GM21717 (cell line): ENCODE results near the gene FAAP20.

ENCODE experiments used
- ATAC-seq: cut with Tn5 transposase; IDR thresholded peaks from one replicate; pipeline ENCODE4 v1.9.1; 2021; ENCODE audit warnings: mild to moderate bottlenecking, moderate library complexity; ENCODE audit not compliant: unreplicated experiment

The FAAP20 gene

DNA sequence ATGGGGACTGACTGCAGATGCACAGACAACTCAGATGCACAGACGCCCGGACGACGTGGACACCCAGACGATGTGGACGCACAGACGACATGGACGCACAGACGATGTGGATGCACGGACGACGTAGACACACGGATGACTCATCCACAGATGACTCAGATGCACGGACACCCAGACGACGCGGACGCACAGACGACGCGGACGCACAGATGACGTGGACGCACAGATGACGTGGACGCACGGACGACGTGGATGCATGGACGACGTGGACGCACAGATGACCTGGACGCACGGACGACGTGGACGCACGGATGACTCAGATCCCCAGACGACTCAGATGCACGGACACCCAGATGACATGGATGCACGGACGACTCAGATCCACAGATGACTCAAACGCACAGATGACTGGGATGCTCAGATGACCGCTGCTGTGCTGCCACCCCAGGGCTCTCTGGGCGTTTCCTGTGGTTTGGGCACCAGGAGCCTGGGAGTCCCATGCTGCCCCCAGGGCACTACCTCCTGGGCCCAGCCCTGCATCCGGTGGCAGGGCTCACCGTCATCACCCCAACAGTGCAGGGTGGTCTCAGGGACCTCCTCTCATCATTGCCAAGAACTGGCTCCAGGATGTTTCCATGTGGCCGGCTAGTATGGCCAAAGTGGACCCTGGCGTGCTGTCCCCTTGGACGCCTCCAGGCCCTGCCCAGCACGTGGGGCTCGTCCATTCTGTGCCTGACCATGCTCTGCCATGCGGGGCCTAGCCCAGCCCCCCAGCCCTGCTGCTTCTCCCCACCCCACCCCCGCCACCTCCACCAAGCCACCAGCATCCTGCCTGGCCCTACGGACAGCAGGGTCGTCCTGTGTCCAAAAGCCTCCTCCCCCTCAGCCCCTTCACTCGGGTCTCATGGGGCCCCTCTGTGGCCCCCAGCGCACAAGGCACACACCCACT, 14.0 kb downstream of the FAAP20 start:
- no peak for ATAC-seq

DNA sequence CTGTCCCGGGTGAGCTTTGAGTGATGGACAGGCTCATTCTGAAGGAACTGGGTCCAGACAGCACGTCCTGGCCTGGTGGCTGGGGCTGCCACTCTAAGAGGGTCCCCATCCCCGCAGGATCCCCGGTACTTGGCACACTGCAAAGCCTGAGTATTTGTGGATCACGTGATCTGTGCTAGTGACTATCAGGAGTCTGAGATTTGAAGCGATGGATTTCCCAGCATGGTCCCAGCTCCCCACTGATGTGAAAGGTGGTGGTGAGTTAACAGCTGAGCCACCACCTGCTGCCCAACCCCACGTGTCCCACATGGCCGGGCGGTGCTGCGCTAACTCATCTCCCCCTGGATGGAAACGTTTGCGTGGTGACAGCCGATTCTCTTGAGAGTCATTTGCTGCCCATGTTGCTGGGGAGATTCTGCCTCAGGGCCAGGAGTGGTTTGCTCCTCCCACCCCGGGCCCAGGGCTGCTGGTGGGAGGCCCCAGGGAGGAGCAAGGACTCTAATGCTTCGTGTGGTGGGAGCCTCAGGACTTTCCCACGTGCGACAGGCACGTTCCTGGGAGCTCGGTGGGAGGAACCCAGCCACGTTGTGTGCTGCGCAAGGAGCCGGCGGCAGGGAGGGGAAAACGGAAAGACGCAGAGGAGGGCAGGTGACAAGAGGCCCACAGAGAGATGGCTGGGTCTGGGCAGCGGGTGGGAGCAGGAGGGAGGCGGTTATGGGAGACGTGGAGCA, 15.1 kb downstream of the FAAP20 start:
- no peak for ATAC-seq

DNA sequence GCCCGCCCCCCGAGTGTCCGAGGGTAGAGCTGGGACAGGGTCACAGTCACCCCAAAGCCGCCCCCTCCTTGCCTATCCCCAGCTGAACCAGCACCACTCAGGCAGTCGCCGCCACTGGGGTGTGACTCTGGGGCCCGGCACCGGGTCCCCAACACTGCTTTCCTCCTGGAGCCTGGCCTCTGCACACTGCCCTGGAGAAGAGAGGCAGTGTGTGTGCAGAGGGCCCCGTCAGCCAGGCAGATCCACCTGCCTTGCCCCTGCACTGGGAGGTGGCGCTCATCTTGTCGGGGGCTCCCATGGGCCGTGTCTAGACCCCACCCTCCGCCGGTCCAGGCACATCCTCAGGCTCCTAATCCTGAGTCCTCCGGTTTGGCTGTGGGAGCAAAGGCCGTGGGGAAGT, 15.7 kb downstream of the FAAP20 start:
- ATAC-seq: no peak

DNA sequence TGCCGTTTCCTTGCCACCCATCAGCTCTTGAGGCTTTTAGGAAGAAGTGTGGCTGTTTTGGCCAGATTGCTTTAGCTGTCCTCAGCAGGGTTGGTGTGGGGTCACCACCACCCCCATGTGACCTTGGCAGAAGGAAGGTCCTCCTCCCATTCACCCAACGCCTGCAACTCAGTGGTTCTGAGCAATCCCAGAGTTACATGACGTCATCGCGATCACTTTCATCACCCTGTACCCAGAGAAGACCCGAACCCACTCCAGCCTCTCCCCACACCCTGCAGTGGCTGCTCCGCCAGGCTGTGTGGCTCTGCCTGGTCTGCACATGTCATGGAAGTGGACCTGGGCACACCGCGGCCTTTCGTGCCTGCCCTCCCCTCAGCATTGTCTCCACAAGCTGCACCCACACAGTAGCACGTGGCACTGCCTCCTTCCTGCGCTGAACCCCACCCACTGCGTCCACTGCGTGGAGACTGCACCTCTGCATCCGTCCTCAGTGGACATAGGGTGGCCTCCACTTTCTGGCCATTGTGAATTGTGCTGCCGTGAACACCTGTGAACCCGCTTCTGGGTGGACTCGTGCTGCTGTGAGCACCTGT, 16.5 kb downstream of the FAAP20 start:
- ATAC-seq: no peak

DNA sequence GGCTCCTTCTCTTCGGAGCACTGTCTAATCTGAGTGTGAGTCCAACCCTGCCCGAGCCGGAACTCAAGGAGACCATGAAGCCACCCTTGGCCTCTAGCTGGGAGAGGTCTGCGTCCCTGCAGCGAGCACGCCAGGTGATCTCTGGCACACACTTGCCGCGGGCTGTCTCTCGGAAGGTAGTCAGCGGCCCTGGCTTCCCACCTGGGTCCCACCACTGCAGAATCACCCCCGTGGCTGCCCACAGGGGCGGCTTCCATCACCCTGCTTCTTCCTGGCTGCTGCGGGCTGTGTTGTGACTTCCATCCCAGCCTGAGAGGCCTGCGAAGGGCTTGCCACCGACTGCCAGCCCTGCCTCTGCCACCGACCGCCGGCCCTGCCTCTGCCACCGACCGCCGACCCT, 17.0 kb downstream of the FAAP20 start:
- no peak for ATAC-seq

DNA sequence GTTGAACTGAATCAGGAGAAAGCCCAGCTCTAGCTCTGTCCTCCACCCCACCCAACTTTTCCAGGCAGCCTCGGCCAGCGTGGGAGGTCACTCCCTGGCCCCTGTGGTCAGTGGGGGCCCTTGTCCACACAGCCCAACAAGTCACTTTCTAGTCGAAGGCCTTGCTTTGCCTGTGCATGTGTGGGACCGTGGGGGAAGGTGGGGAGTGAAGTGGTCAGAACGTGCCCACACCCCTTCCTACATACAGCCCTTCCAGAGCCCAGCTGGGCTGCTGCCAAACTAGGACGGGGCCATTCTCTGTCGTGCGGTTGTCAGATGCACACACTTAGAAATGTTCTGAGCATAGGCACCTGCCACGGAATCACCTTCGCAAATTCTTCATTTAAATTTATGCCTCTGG, 18.0 kb downstream of the FAAP20 start:
- ATAC-seq: no peak

DNA sequence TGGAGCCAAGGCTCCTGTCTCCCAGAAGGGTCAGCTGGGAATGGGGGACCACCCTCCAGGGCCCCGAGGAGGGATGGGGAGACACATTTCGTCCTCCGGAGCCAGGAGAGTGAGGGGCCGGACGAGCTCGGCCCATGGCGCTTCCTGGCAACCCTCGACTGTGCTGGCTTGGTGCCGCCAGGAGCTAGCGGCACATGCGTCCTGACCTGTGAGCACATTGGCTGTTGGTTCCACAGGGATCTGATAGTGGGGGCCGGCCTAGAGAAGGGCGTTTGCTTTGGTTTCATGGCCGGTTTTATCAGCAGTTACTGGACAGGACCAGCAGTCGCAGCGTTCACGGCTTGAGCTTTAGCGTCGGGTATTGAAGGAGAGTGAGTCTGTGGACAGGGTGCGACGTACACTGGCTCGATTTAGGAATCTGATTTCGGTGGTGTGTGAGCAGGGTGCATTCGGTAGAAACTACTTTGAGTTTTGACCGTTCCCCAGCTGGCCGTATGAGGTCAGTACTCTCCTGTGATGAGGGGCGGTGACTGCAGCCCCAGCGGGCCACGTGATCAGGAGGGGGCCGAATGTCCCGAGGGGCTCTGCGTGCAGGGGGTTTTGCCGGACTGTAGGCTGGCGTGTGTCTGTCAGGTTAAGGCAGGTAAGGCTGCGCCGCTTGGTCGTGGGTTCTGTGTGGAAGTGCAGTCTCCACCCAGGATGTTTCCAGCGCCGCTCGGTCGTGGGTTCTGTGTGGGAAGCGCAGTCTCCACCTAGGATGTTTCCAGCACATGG, 18.7 kb downstream of the FAAP20 start:
- ATAC-seq: no peak

DNA sequence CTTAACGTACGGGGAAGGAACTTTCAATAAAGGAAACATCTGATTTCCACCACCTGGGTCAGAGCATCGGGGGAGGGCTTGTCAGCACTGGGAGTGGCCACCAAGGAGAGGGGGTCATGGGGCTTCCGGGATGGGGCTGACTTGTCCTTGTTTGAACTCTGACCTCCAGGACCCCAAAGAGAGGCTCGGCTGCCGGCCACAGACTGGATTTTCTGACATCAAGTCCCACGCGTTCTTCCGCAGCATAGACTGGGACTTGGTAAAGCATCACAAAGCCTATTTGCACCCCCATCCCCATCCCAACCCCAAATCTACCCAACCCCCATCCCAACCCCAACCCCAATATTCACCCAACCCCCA, 19.5 kb downstream of the FAAP20 start:
- no peak for ATAC-seq

DNA sequence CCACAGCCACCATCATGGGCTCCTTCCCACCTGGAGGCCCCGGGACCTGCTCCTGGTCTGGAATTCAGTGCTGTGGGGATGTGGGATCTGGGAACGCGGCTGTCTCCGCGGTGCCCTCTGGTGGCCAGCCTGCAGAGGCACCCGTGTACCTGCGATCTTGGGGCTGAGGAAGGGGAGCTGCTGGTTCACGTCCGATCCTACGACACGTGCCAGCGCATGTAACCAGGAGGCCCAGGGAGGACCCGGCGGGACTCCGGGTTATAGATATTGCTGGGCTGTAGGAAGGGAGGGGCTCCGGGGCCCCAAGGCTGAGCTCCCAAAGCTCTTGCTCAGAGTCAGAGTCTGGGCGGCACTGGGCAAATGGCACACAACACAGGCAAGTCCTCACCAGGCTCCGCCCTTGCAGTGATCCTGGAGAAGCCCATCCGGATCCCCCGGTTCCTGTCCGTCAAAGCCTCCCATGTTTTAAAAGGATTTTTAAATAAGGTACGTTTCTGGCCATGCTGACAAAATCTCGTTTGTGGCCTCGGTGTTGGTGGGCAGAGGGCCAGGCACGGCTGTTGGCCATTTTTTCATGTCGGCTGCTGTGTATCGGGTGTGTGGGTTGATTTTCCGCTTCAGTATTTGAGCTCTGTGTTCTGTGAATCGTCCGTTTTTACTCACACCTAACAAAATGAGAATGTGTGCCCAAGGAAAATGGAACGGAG, 20.1 kb downstream of the FAAP20 start:
- ATAC-seq: no peak

DNA sequence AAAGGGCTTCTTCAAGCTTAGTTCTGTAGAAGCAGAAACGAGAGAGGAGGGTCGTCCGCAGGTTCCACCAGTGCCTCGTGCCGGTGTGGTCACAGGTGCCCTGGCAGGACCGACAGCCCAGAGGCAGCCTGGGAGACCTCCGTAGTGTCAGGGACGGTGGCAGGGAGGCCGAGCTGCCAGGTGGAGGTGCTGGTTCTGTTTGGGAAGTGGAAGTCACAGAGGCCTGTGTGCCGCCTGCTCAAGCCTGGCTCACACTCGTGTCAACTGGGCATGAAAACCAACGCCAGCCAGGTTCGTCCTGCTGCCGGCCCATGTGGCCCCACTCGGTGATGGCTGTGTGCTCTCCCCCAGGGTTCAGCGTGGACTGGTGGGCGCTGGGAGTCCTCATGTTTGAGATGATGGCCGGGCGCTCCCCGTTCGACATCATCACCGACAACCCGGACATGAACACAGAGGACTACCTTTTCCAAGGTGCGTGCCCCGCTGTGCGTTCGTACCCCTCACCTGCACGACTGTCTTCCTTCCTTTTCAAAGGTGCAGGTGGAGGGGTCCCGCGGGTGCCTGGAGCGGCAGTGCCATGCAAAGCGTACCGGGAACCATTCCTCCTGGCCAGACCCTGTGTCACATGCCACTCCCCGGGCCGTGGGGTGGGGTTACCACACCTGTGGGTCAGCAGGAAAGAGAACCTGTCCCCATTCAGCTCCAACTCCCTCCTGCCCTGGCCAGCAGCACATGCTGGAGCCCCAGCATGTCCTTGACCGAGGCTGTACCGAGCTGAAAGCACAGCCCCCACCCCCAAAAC, 20.8 kb downstream of the FAAP20 start:
- no peak for ATAC-seq

DNA sequence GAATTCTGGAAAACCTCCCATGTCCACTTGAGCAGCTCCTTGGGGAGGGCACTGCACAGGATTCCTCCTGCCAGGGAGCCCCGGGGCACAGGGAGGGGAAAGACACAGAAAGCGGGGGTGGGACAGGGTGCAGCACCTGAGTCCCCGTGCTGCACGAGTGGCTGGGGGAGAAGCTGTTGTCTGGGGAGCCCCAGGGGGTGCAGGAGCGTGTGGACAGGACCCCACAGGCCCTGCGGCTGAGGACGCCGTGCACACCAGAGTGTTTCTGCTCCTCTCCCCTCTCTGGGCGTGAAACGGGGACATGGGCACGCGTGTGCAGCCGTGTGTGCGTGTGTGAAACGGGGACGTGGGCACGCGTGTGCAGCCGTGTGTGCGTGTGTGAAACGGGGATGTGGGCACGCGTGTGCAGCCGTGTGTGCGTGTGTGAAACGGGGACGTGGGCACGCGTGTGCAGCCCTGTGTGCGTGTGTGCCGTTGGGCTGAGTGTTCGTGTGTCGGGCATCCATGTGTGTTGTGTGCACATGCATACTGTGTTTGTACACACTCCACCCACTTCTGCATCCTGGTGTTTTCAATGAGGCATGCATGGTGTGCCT, 21.9 kb downstream of the FAAP20 start:
- ATAC-seq: no peak

DNA sequence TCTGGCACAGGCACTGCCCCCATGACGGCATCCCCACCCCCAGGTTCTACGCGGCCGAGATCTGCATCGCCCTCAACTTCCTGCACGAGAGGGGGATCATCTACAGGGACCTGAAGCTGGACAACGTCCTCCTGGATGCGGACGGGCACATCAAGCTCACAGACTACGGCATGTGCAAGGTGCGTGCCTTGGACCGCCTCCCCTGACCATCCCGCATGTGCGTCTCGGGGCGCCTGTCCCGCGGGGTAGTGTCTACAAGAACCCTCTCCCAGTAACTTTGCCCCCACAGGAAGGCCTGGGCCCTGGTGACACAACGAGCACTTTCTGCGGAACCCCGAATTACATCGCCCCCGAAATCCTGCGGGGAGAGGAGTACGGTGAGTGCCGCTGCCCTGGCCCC, 22.6 kb downstream of the FAAP20 start:
- no peak for ATAC-seq

DNA sequence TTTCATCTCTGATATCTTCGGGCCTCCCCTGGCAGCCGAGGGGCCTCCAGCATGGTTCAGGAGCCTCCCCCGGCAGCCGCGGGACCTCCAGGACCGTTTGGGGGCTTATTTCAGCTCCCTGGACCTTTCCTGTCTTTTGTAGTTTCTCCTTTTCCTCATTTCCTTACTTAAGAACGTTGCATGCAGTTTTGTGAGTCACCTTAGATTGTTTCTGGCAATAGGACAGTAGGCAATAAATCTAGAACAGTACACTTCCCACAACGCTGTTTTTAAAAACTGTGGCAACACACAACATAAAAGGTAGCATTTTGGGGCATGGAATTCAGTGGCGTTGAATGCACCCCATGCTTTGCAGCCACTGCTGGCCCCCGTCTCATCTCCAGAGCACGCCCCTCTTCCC, 24.4 kb downstream of the FAAP20 start:
- ATAC-seq: no peak

DNA sequence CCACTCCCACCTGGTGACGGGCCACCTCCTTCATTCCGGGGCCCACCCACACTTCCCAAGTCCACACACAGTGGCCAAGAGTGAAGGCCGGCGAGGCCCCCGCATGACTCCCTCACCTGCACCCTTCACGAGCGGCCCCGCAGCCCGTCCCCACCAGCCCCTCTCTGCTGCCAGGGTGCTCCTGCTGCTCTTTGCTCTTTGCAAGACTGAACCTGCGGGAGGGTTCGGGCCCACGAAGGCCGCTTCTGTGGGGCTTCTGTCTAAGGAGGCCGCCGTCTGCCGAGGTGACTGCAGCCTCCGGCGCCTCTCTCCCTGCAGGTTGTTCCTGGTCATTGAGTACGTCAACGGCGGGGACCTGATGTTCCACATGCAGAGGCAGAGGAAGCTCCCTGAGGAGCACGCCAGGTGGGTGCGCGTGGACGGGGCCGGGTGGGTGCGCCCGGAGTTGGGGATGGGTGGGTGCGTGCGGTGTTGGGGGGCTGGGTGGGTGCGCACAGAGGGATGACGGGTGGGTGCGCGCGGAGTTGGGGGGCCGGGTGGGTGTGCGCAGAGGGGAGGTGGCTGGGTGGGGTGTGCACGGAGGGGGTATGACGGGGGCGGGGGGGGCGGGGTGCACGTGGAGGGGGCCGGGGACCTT, 25.3 kb downstream of the FAAP20 start:
- no peak for ATAC-seq

DNA sequence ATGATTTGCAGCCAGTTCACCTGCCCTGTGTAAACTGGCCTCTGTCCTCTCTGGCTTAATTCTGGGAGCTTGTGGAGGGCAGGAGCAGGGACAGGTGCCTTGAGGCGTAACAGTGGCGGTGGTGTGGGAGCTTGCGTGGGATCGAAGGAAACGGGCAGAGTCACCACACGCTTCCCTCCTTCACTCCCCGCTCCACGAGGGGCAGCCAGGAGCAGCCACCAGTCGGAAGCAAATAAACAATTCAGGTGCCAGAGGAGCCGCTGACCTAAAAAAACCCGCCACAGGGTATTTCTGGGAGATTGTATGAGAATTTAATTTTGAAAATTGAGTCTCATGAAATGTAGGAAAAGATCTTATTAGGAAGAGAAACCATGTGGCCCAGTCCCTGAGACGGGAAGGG, 26.0 kb downstream of the FAAP20 start:
- no peak for ATAC-seq

DNA sequence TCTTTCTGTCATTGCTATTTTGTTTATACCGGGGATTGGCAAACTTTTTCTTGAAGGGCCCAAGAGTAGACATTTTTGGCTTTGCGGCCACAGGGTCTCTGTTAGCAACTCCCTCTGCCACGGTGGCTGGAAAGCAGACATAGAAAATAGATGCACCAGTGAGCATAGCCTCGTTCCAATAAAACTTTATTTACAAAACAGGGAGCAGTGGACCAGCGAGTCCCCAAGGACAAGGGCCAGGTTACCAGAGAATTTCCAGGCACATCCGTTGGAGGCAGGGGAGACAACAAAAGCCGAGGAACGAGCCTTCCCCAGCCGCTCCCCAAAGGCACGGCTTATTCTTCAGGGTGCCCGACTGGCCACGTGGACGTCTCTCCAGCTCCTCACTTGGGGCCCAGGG, 26.5 kb downstream of the FAAP20 start:
- no peak for ATAC-seq

DNA sequence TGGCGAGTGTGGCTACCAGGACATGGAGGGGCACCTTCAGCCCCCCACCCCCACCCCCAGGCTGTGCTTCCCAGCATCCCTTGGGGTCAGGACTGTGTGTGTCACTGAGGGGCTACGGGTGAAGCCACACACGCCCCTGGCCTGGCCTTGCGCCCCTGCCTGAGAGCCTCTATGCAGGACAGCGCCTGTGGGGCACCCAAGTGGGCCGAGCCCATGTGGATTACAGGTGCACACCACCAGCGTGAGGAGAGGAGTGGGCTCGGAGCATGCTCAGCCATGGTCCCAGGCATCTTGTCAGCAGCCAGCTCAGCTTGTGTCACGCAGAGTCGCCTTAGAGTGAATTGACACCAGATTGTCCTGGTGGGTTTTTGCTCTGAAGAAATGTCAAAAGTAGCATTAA, 27.9 kb downstream of the FAAP20 start:
- no peak for ATAC-seq

DNA sequence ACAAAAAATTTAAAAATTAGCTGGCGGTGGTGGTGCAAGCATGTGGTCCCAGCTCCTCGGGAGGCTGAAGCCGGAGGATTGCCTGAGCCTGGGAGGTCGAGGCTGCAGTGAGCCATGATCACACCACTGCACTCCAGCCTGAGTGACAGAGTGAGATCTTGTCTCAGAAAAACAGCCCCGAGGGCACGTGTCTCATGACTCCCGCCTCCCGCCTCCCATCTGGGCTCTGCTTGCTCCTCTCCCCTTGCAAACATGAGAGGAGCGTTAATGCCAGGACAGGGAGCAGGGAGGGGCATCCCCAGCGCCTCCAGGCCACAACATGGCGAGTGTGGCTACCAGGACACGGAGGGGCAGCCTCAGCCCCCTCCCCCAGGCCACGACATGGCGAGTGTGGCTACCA, 28.3 kb downstream of the FAAP20 start:
- no peak for ATAC-seq

DNA sequence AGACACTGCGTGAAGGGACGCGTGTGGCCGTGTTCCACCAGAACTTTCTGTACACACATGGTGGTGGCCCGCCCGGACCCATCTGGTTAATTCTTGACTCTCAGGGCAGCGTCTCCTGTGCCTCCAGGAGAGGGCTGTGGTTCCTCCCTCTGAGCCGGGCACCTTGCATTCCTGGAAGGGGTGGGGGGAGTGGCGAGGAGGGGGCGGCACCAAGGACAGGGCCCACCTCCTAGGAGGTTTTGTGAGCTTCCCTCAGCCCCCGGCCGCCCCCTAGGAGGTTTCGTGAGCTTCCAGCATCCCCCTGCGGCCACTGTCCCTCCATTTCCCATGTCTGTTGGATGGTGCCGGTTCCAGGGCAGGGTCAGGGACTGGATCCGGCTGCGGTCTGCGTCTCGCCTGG, 28.9 kb downstream of the FAAP20 start:
- no peak for ATAC-seq
